ENCODE data around the gene ERICH4.
"Not testable (repeated sequence)": the region's sequence is repeated elsewhere in the genome, so short reads cannot be mapped to it uniquely, and the experiment has no call there.

ERICH4 gene

DNA sequence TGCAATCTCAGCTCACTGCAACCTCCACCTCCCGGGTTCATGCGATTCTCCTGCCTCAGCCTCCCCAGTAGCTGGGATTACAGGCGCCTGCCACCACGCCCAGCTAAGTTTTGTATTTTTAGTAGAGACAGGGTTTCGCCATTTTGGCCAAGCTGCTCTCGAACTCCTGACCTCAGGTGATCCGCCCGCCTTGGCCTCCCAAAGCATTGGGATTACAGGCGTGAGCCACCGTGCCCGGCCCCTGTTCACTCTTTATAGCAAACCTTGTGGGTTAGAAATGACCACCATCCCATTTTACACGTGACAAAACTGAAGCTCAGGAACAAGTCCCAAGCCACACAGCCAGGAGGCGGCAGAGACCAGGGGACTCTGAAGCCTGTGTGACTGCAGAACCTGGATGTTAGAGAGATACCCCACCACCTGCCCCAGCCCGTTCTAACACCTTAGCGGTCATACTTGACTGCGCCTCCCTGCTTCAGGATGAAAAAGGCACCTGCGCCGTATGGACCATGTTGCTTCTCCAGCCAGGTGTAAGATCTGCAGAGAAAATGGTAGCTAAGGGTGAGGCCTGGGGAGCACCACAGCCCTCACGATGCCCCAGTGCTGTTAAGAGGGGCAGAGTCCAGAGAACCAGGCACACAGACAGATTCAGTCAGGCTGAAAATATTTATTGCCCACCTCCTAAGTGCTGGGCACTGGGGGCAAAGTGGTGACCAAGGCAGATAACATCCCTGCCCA, 6.9 kb upstream of the ERICH4 start:
- DNase-seq (ENCODE audit: low spot score) = no peak

- no peak for DNase-seq (ENCODE audit: low spot score)
Observed at GRCh38 chr19:41436674-41436951, 6.3 kb upstream of the ERICH4 start.

- no peak for DNase-seq (ENCODE audit: low spot score)
Observed at GRCh38 chr19:41437944-41438574, 4.9 kb upstream of the ERICH4 start.

GRCh38 chr19:41439441-41440222, 3.3 kb upstream of the ERICH4 start, which contains the start of gene DMAC2:
Gene DMAC2 (minus strand): TSS chr19:41439912. CDS start chr19:41439899, 13 bp downstream.
- peak; percentile 96 for DNase-seq (ENCODE audit: low spot score)

- DNase-seq (ENCODE audit: low spot score) = no peak
Observed at GRCh38 chr19:41441321-41441945, 1.5 kb upstream of the ERICH4 start.

DNA sequence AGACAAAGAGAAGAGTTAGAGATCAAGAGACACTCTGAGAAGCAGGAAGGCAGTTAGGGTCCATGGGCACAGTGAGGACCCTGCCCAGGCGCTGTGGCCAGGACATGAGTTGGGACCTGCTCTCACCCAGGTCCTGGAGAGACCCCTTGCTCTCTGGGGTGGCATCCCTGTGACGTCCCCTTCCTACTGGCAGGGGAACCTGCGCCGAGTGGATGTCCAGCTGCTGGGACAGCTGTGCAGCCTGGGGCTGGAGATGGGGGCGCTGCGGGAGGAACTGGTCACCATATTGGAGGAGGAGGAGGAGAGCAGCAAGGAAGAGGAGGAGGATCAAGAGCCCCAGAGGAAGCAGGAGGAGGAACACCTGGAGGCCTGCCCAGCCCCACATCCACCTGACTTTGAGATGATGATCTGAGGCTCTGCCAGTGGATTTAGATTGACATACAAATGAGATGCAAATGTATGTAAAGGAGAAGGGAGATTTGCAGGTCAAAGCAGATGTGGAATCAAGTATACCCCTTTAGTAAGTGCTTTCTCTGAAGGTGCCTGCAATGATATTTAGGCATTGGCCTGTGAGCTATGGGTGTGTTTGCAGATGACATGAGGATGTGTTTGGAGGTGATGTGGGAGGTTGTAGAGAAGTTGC, 978 bp downstream of the ERICH4 start:
- no peak for DNase-seq (ENCODE audit: low spot score)

DNA sequence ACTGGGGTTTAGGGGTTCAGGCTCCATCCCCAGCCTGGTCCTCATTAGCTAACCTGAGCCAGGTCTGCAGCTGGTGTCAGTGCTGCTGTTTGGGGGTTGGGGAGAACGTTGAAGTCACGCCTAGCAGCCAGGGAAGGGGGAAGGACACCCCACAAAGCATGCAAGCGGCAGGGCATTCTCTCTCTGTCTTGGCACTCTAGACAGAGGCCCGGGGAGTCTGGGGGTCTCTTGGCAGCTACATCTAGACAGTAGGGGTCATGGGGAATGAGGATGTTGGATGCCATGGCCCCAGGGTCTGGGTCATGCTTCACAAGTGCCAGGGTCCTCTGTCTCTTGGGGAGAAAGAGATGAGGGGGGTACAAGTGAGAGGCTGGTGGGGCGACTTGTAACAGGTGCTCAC, 2.6 kb downstream of the ERICH4 start:
- no peak for DNase-seq (ENCODE audit: low spot score)

DNA sequence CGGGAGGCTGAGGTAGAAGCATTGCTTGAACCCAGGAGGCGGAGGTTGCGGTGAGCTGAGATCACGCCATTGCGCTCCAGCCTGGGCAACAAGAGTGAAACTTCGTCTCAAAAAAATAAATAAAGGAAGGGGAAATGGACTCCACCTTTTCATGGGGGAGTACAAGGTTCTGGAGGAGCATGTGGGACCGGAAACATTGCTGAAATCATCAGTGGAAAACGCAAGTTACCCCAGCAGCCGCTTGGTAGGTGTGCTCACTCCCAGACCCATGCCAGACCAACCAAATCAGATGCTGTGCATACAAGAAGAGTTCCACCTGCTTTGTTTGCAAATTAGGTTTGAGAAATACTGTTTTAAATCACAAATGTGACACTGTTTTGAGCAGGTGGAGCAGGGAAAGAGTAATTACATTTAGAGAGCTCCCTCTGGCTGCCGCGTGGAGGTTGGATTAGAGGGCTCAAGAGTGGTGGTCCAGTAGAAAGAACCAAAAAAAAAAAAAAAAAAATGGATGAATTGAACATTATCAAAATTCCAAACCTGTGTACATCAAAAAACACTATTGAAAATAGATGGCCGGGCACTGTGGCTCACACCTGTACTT, 4.9 kb downstream of the ERICH4 start:
- DNase-seq (ENCODE audit: low spot score) = no peak

DNA sequence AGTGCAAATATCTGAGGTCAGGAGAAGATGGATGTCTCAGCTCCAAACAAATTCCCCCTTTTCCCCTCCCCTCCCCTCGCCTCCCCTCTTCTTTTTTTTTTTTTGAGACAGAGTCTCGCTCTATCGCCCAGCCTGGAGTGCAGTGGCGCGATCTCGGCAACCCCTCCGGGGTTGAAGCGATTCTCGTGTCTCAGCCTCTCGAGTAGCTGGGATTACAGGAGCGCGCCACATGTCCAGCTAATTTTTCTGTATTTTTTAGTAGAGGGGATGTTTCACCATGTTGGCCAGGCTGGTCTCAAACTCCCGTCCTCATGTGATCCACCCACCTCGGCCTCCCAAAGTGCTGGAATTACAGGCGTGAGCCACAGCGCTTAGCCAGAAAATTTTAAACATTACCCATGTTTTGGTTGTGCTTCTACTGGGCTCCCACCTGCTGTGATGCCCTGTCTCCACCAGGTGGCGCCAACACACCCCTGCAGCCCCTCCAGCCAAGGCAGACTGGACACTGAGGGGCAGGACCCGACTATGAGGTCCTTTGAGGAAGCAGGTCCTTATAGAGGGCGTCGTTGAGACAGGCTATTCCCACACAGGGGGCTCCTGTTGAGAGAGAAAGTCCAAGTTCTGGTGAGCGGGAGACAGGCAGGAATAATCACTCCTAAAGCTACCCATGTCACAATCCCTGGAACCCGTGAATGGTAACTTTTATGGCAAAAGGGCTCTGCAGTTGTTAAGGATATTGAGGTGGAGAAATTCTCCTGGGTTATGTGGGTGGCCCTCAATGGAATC, 6.3 kb downstream of the ERICH4 start:
- peak; percentile 92 for DNase-seq (ENCODE audit: low spot score)

DNA sequence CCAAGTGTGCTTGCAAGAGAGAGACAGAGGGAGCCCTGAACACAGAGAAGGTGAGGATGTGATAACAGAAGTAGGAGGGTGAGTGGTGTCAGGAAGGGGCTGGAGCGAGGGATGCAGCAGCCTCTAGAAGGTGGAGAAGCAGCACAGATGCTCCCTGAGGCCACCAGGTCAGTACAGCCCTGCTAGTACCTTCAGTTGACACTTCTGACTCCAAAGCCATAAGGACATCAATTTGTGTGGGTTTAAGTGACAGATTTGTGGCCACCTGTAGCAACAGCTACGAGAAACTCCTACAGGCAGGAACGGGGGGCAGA, 6.9 kb downstream of the ERICH4 start:
- no peak for DNase-seq (ENCODE audit: low spot score)

DNA sequence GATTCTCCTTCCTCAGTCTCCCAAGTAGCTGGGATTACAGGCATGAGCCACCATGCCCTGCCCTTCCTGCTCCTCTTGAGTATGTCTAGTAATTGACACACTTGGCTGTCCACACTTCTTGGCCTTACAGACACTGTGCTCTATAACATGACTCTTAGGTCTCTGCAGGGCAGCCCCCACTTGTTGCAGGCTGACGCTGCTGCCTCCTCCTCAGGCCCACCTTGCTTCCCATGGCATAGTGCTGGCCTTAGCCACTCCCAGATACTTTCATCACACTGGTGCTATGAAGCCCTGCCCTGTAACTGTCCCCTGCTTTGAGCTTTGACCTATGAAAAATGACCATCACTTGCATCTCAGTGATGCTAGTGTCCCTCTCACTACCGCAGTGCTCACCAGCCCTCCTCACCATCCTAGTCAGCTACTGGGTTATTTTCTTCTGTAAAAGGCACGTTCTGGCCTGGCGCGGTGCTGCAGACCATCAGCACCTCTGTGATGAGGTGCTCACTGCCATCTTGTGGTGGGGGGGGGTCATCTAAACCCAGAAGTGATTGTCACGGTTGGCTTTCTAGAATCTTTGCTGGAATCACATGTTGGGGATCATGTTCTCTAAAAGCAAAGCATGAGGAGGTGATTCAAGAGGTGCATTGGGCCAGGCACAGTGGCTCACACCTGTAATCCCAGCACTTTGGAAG, 9.8 kb downstream of the ERICH4 start:
- DNase-seq (ENCODE audit: low spot score) = no peak

DNA sequence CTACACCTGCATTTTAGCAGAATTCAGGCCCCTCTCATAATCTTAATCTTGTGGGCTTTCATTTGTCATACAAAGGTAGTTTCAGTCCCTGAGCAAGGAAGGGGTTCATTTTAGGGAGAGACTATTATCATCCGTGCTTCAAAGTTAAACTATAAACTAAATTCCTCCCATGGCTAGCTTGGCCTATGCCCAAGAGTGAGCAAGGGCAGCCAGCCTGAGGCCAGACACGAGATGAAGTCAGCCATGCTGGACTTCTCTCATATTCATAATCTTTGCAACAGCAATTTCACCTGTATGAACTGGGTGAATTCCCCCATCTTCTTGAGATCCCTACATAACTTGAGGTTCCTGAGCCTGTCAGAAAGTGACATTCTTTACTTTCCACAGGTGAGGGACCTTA, 13.0 kb downstream of the ERICH4 start:
- DNase-seq (ENCODE audit: low spot score) = no peak

- DNase-seq (ENCODE audit: low spot score) = peak; percentile 51
Observed at GRCh38 chr19:41456342-41456918, 13.5 kb downstream of the ERICH4 start.

- no peak for DNase-seq (ENCODE audit: low spot score)
Observed at GRCh38 chr19:41457241-41457640, 14.3 kb downstream of the ERICH4 start.

DNA sequence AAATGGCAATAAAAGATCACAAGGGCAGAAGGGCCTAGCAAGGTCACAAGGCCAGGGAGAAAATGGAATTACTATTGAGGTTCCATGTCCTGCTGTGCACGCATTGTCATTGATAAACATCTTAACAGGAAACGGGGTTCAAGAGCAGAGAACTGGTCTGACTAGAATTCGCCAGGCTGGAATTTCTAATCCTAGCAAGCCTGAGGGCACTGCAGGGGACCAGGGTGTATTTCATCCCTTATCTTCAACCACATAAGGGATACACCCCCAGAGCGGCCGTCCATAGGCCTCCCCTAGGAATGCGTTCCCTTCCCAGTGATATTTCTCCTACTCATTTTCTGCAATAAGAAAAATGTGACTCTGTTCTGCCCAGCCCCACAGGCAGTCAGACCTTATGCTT, 19.5 kb downstream of the ERICH4 start:
- no peak for DNase-seq (ENCODE audit: low spot score)

GRCh38 chr19:41463257-41464256, 20.6 kb downstream of the ERICH4 start:
- DNase-seq (ENCODE audit: low spot score) = not testable (repeated sequence)

DNA sequence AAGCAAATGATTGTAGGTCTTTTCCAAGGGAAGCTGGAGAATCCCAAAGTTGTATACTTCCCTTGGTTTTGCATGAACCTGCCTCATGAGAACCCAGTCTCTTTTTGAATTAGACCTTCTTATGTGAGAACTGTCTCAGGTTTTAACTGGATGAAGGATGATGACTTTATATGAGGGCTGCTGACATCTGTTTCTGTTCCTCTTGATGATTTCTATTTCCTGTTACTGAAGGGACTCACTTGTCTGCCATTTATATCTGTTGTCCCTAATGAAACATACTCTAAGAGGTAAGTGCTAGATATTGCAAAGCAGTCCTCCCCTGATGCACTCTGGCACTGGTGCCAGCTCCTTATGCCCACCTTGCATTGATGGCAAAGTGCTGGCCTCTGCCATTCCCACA, 33.6 kb downstream of the ERICH4 start:
- DNase-seq (ENCODE audit: low spot score) = no peak

GRCh38 chr19:41478171-41478570, 35.2 kb downstream of the ERICH4 start:
- DNase-seq (ENCODE audit: low spot score) = no peak

All from AG20443 (cell line).